NCI-H1694 treated with DMSO at 0.1 percent for 48 hours (cell line): ENCODE data around the gene WNT8A.
A peak's percentile ranks its signal among the peaks of the same experiment; 100 is the strongest.
"Not testable (repeated sequence)": the region's sequence is repeated elsewhere in the genome, so short reads cannot be mapped to it uniquely, and the experiment has no call there.

Experiments
- DNase-seq: peaks from one replicate; lab custom pipeline; 2025; lab: John Stamatoyannopoulos, UW

WNT8A gene, protein sequence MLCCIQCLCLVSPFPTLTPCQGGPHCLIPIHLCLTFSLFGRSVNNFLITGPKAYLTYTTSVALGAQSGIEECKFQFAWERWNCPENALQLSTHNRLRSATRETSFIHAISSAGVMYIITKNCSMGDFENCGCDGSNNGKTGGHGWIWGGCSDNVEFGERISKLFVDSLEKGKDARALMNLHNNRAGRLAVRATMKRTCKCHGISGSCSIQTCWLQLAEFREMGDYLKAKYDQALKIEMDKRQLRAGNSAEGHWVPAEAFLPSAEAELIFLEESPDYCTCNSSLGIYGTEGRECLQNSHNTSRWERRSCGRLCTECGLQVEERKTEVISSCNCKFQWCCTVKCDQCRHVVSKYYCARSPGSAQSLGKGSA

GRCh38 chr5:138083702-138084101 lies at the start of gene WNT8A:
TSS of gene WNT8A (plus strand) at chr5:138084033. CDS start at chr5:138084128, 95 bp downstream.
- DNase-seq: no peak

DNA sequence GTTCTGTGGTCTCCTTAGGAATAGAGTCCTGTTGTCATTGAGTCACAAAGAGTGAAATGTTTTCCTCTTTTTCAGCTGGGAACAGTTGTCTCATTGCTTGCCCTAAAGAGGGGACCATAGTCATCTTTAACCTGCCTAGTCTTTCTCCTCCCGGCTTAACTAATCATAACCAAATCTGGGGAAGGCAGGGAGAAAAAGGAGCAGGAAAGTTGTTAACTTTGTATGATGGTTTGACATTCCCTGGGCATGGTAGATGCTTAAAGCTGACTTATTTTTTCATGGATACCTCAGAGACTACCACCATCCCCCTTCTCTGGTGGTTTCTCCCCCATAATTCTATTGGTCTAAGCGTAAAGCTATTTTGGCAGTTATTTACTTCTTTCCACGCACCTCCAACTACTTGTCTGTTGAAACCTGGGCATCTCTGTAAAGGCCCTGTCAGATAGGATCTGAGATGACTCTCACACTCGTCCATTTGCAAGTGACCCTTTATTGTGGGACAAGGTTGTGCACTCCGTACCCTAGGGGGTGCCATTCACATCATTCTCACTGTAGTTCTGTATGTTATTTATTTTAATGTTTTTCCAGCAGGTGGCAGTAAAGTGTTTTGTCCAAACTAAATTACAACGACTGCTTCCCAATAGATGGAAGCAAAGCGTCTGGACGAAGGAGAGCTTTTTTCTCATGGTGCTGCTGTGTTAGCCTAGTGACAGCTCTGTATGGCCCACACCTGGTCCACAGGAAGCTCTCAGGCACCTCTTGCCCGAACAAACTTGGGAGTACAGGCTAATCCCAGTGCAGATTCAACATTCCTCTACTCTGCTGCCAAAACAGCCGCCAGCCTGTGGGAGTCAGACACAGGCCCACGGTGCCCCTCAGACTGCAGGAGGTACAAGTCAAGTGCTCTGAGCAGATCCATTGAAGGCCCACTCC lies 48.0 kb upstream of the WNT8A start:
- DNase-seq: peak; percentile 84

DNA sequence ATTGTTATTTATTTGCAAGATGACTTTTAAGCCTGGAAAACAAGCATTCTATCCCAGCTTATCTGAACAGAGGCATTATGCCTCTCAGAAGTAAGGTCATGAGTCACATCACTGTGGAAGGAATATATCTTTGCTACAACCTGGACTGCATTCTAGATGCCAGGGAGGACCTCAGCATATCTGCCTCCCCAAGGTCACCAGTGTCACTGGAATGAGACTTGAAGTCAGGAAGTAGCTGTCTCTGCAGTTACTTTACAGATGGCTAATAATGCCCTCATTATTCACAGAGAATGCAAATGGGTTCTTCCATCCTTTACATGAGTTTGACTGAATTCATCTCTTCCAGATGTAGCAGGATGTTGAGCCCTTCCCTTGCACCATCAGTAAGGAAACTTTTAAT lies 46.6 kb upstream of the WNT8A start:
- DNase-seq: no peak

- DNase-seq: no peak
Measured at GRCh38 chr5:138037907-138038633, 45.8 kb upstream of the WNT8A start.

GRCh38 chr5:138038826-138039225 lies 45.0 kb upstream of the WNT8A start:
- no peak for DNase-seq

DNA sequence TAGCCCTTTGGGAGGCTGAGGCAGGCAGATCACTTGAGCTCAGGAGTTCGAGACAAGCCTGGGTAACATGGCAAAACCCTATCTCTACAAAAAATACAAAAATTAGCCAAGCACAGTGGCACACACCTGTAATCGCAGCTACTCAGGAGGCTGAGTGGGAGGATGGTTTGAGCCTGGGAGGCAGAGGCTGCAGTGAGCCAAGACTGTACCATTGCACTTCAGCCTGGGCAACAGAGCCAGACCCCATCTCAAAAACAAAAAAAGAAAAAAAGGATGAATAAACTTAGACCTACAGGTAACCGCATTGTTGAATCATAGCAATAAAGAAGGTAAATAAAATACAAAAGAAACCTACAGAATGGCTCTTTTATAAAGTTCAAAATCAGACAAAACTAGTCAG lies 38.5 kb upstream of the WNT8A start:
- DNase-seq: not testable (repeated sequence)

GRCh38 chr5:138051441-138052296 lies 32.2 kb upstream of the WNT8A start:
- no peak for DNase-seq

- DNase-seq: not testable (repeated sequence)
Measured at GRCh38 chr5:138052718-138053117, 31.1 kb upstream of the WNT8A start.

DNA sequence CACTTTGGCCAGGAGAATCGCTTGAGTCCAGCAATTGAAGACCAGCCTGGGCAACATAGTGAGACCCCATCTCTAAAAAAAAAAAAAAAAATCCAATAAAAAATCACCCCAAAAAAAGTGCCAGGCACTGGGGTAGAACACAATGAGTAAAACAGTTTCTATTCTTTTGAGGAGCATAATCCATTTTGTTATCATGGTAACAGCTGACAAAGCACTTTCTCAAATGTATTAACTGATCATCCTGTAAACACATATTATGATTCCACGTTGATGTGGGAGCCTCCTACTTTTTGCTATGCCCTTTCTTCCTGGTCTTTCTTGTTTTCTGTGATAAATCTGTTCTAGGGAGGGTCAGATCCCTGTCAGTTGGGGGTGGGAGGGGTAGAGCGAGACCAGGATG lies 30.3 kb upstream of the WNT8A start:
- DNase-seq: no peak

DNA sequence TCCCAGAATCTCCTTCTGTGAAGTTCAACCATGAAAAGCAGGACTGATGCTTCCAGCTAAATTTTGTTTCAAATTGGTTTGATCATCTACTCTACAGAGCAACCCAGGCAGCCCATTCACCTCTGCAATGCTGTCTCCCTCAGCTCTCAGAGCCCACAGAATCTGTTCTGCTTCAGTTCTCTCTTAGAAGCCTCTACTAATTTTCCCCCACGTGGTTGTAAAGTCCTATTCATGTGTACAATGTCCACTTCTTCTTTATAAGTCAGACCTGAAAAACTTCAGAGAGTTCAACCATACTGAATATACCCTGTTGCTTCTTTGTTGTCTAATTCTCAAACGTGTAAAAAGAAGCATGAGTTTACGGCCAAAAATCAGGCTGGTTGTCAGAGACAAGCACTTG lies 29.6 kb upstream of the WNT8A start:
- no peak for DNase-seq

DNA sequence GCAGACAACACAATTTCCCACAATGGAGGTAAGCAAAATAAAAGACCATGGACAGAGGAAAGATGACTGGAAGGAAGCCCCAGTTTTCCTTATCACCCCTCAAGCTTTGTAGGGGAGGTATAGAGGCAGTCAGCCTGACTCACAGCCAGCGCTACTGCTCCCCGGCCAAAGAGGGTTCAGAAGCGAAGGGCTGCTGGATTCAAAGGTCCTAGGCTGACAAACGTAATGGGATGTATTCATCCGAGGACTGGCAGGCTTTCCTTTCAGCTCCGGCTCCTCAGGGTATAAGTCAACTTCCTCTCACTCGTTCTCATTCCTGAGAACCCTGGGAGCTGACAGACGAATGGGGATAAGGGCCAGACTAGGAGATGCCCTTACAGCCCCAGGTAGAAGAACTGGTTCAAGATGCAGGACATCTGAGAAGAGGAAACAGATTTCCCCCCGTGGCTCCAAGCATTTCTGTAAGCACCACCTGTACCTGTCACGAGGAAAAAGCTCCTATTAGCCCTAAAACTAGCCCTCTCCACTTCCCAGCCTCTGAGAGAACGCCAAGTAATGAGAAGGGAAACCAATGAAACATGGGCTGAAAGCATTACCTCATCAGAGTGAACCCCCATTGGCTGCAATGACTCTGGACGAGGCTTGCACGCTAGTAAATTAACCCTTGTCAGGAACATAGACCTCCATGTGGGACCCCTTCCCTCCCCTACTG lies 28.8 kb upstream of the WNT8A start:
- no peak for DNase-seq

DNA sequence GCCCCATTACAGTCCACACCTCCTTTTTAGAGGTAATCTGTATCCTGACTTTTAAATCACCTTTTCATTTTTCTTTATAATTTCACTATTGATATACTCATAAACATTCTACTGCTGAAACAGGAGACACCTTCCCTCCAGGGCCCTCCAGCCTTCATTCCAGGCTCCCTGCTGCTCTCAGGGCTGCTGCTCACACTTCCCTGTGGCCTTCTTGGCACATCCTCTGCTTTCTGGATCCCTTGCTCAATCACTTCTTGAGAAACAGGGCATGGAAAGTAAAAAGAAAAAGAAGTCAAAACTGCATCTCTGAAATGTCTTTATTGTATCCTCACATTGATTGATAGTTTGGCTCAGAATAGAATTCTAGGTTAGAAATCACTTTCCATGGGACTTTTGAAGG lies 19.3 kb upstream of the WNT8A start:
- no peak for DNase-seq

GRCh38 chr5:138065102-138065501 lies 18.7 kb upstream of the WNT8A start:
- no peak for DNase-seq

- DNase-seq: no peak
Measured at GRCh38 chr5:138067945-138068344, 15.9 kb upstream of the WNT8A start.

- peak; percentile 63 for DNase-seq
Measured at GRCh38 chr5:138068742-138069600, 14.9 kb upstream of the WNT8A start.

DNA sequence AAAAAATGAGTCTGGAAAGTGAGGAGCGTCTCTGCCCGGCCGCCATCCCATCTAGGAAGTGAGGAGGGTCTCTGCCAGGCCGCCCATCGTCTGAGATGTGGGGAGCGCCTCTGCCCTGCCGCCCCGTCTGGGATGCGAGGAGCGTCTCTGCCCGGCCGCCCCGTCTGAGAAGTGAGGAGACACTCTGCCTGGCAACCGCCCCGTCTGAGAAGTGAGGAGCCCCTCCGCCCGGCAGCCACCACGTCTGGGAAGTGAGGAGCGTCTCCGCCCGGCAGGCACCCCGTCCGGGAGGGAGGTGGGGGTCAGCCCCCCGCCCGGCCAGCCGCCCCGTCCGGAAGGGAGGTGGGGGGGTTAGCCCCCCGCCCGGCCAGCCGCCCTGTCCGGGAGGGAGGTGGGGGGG lies 13.8 kb upstream of the WNT8A start:
- DNase-seq: not testable (repeated sequence)

DNA sequence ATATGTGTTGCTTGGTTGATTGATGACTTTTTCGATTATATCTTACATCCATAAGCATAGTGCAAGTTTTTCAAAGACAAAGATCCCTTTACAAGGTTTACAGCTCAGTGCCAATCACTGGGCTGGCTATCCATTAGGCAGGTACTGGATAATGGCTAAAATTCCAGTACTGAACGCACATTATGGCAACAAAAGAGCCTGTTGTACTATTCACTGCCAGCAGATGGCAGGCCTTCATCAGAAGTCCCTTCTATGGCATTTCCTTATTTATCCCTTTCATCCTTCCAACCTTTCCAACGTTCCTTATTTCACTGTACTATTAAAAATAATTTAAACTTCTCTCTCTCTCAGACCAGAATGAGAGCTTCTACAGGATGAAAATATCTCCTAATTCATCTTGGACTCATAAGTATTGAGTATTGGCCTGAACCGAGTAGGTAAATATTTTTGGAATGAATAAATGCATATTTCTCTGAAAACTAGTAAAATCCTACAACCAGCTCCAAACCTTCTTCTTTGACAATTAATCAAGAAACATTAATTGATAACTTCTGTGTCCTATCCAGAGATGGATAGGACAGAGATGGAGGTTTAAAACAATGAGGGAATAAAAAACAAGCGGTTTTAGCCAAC lies 6.7 kb upstream of the WNT8A start:
- peak; percentile 33 for DNase-seq

GRCh38 chr5:138078006-138078643 lies 5.7 kb upstream of the WNT8A start:
- DNase-seq: no peak

DNA sequence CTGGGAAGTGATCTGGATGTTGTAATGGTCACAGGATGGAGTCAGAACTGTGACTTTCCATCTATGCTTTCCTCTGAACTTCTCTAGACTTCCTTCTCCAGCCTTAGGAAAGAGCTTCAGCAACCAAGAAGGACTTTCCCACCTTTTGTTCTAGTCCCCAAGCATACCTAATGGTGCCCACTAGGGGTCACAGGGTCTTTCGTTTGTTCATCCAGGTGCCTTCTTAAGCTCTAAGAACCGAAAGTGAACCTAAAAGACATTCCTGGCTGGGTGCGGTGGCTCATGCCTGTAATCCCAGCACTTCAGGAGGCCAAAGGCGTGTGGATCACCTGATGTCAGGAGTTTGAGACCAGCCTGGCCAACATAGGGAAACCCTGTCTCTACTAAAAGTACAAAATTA lies 1.8 kb upstream of the WNT8A start:
- DNase-seq: no peak
